ENCODE results near the gene SLC23A2.

DNA sequence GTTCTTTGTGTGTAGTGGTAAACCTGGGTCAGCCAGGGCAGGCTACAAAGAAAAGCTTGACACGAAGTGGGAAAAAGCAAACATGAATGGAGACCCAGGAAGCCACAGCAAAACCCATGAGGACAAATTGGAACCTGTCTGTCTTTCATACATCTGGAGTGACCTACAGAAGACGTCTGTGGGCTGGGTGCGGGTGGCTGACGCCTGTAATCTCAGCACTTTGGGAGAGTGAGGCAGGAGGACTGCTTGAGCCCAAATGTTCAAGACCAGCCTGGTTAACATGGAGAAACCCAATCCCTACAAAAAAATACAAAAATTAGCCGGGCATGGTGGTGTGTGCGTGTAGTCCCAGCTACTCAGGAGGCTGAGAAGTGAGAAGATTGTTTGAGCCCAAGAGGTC lies 164.8 kb downstream of the SLC23A2 start:
- no peak for TF ChIP-seq POLR2A (IDR thresholded peaks at IDR 0.05)
- TF ChIP-seq, protein P1, sequence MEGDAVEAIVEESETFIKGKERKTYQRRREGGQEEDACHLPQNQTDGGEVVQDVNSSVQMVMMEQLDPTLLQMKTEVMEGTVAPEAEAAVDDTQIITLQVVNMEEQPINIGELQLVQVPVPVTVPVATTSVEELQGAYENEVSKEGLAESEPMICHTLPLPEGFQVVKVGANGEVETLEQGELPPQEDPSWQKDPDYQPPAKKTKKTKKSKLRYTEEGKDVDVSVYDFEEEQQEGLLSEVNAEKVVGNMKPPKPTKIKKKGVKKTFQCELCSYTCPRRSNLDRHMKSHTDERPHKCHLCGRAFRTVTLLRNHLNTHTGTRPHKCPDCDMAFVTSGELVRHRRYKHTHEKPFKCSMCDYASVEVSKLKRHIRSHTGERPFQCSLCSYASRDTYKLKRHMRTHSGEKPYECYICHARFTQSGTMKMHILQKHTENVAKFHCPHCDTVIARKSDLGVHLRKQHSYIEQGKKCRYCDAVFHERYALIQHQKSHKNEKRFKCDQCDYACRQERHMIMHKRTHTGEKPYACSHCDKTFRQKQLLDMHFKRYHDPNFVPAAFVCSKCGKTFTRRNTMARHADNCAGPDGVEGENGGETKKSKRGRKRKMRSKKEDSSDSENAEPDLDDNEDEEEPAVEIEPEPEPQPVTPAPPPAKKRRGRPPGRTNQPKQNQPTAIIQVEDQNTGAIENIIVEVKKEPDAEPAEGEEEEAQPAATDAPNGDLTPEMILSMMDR (IDR thresholded peaks at IDR 0.05): no peak
